SH-SY5Y (cell line): ENCODE measurements around the gene COL18A1.

Experiments
- GATA2 ChIP-seq: IDR thresholded peaks from 2 replicates; pipeline ENCODE4 v1.6.1; 2011; ENCODE audit warnings: mild to moderate bottlenecking, low read depth, low read length
- GATA3 ChIP-seq: IDR thresholded peaks from 2 replicates; pipeline ENCODE4 v1.6.1; 2011; ENCODE audit warnings: low read depth, mild to moderate bottlenecking, low read length, moderate library complexity

GRCh38 chr21:45417951-45418300 is 13.0 kb downstream of the COL18A1 start:
- TF ChIP-seq GATA2 (no peak), GATA3 (no peak)
